HAP-1 (cell line): ENCODE measurements around the gene ZNF683.
"Not testable (repeated sequence)": the region's sequence is repeated elsewhere in the genome, so short reads cannot be mapped to it uniquely, and the experiment has no call there.

ENCODE experiments used
- DNase-seq, 2 experiments: peaks; one replicate each; pipeline ENCODE4 v3.0.0-alpha.2; 2016 to 2020; ENCODE audit warnings: low spot score in 2 of 2
- H3K27me3 ChIP-seq: fragments of 250-450 bp; sonication (Bioruptor Pico); 2 replicates; pipeline ENCODE4 v1.5.1; 2020; ENCODE audit warnings: low read depth, mild to moderate bottlenecking, moderate library complexity
- H3K36me3 ChIP-seq: fragments of 250-450 bp; sonication (Bioruptor Pico); replicated peaks from 2 replicates; pipeline ENCODE4 v1.5.1; 2020; ENCODE audit warnings: mild to moderate bottlenecking
- H3K4me1 ChIP-seq: fragments of 250-450 bp; sonication (Bioruptor Pico); 2 replicates; pipeline ENCODE4 v1.5.1; 2020; ENCODE audit warnings: mild to moderate bottlenecking
- H3K4me3 ChIP-seq: fragments of 250-450 bp; sonication (Bioruptor Pico); 2 replicates; pipeline ENCODE4 v1.5.1; 2020; ENCODE audit warnings: mild to moderate bottlenecking, moderate library complexity
- H3K9me3 ChIP-seq: fragments of 250-450 bp; sonication (Bioruptor Pico); 2 replicates; pipeline ENCODE4 v1.5.1; 2020; ENCODE audit warnings: mild to moderate bottlenecking, moderate library complexity
- in situ Hi-C: fragments of 300-500 bp; cut with MboI; formaldehyde crosslinking; loops from 3 replicates; pipeline ENCODE4 v1.14.3; 2020; ENCODE audit warnings: low sequenced_read_pairs, inconsistent platforms, mixed read lengths

The ZNF683 gene

GRCh38 chr1:26349188-26349876 is 23.2 kb downstream of the ZNF683 start:
- H3K4me3 ChIP-seq = no peak overlapping the region
- in situ Hi-C loops = no loop called here
- no peak for DNase-seq
- no peaks in the 10 kb centered on the region for H3K4me1 ChIP-seq
- H3K9me3 ChIP-seq = no peaks in the 10 kb centered on the region
- H3K36me3 ChIP-seq = no peaks in the 10 kb centered on the region
- H3K27me3 ChIP-seq = no peaks in the 10 kb centered on the region

GRCh38 chr1:26346274-26347033 is 26.1 kb downstream of the ZNF683 start:
- H3K4me3 ChIP-seq = no peak overlapping the region
- H3K27me3 ChIP-seq = no peaks in the 10 kb centered on the region
- no peaks in the 10 kb centered on the region for H3K4me1 ChIP-seq
- H3K36me3 ChIP-seq = no peaks in the 10 kb centered on the region
- H3K9me3 ChIP-seq = no peaks in the 10 kb centered on the region
- in situ Hi-C loops = no loop called here
- no peak for DNase-seq

GRCh38 chr1:26345718-26346117 is 26.8 kb downstream of the ZNF683 start:
- no peaks in the 10 kb centered on the region for H3K9me3 ChIP-seq
- no peaks in the 10 kb centered on the region for H3K4me1 ChIP-seq
- in situ Hi-C loops = no loop called here
- no peaks in the 10 kb centered on the region for H3K27me3 ChIP-seq
- H3K36me3 ChIP-seq = no peaks in the 10 kb centered on the region
- DNase-seq = no peak
- no peak overlapping the region for H3K4me3 ChIP-seq

GRCh38 chr1:26344147-26344920 is 28.2 kb downstream of the ZNF683 start:
- no peak overlapping the region for H3K4me3 ChIP-seq
- no peak for DNase-seq
- no peaks in the 10 kb centered on the region for H3K36me3 ChIP-seq
- H3K9me3 ChIP-seq = no peaks in the 10 kb centered on the region
- no peaks in the 10 kb centered on the region for H3K4me1 ChIP-seq
- H3K27me3 ChIP-seq = no peaks in the 10 kb centered on the region
- in situ Hi-C loops = no loop called here

- Histone ChIP-seq H3K4me3 (no peak overlapping the region), H3K27me3 (no peaks in the 10 kb centered on the region), H3K36me3 (no peaks in the 10 kb centered on the region), H3K9me3 (no peaks in the 10 kb centered on the region), H3K4me1 (peaks cover 10% of the 10 kb centered on the region)
- in situ Hi-C loops = no loop called here
- no peak for DNase-seq
Measured at GRCh38 chr1:26340047-26340481, 32.5 kb downstream of the ZNF683 start.

GRCh38 chr1:26338670-26339069 is 33.9 kb downstream of the ZNF683 start:
- H3K36me3 ChIP-seq = no peaks in the 10 kb centered on the region
- in situ Hi-C loops = no loop called here
- H3K4me1 ChIP-seq = peaks cover 10% of the 10 kb centered on the region
- H3K9me3 ChIP-seq = no peaks in the 10 kb centered on the region
- no peak for DNase-seq
- H3K4me3 ChIP-seq = no peak overlapping the region
- H3K27me3 ChIP-seq = no peaks in the 10 kb centered on the region

- H3K4me3 ChIP-seq = no peak overlapping the region
- in situ Hi-C loops = no loop called here
- no peak for DNase-seq
- H3K4me1 ChIP-seq = peaks cover 10% of the 10 kb centered on the region
- no peaks in the 10 kb centered on the region for H3K27me3 ChIP-seq
- no peaks in the 10 kb centered on the region for H3K9me3 ChIP-seq
- H3K36me3 ChIP-seq = no peaks in the 10 kb centered on the region
Measured at GRCh38 chr1:26337625-26338024, 34.9 kb downstream of the ZNF683 start.

- H3K4me3 ChIP-seq = no peak overlapping the region
- in situ Hi-C loops = no loop called here
- DNase-seq = no peak
Measured at GRCh38 chr1:26337206-26337535, 35.4 kb downstream of the ZNF683 start.

GRCh38 chr1:26336477-26337205 is 35.9 kb downstream of the ZNF683 start:
- H3K4me1 ChIP-seq = peaks cover 10% of the 10 kb centered on the region
- in situ Hi-C loops = no loop called here
- no peaks in the 10 kb centered on the region for H3K36me3 ChIP-seq
- H3K9me3 ChIP-seq = no peaks in the 10 kb centered on the region
- peak; percentile 64 to 95 for DNase-seq
- H3K4me3 ChIP-seq = peak overlapping the region; percentile 42
- H3K27me3 ChIP-seq = no peaks in the 10 kb centered on the region

More at GRCh38 chr1:26337206-26337535, 35.4 kb downstream of the ZNF683 start:
- Histone ChIP-seq H3K27me3 (no peaks in the 10 kb centered on the region), H3K36me3 (no peaks in the 10 kb centered on the region), H3K4me1 (peaks cover 10% of the 10 kb centered on the region), H3K9me3 (no peaks in the 10 kb centered on the region)

GRCh38 chr1:26335774-26336476 is 36.6 kb downstream of the ZNF683 start:
- Histone ChIP-seq H3K27me3 (no peaks in the 10 kb centered on the region), H3K36me3 (no peaks in the 10 kb centered on the region), H3K4me3 (peak overlapping the region; percentile 42), H3K9me3 (no peaks in the 10 kb centered on the region), H3K4me1 (peaks cover 10% of the 10 kb centered on the region)
- in situ Hi-C loops = no loop called here
- no peak for DNase-seq

GRCh38 chr1:26333312-26333711 is 39.2 kb downstream of the ZNF683 start:
- in situ Hi-C loops, H3K4me3 ChIP-seq, H3K4me1 ChIP-seq, H3K27me3 ChIP-seq, H3K36me3 ChIP-seq, H3K9me3 ChIP-seq, DNase-seq: not testable (repeated sequence)

- H3K9me3 ChIP-seq = no peaks in the 10 kb centered on the region
- DNase-seq = no peak
- in situ Hi-C loops = no loop called here
- no peaks in the 10 kb centered on the region for H3K27me3 ChIP-seq
- no peaks in the 10 kb centered on the region for H3K36me3 ChIP-seq
- H3K4me3 ChIP-seq = no peak overlapping the region
- H3K4me1 ChIP-seq = no peaks in the 10 kb centered on the region
Measured at GRCh38 chr1:26330276-26330675, 42.3 kb downstream of the ZNF683 start.

- in situ Hi-C loops, H3K27me3 ChIP-seq, H3K4me3 ChIP-seq, H3K4me1 ChIP-seq, DNase-seq, H3K36me3 ChIP-seq, H3K9me3 ChIP-seq: not testable (repeated sequence)
Measured at GRCh38 chr1:26329380-26329779, 43.2 kb downstream of the ZNF683 start.
